T-helper 17 cell (primary cell): ENCODE results near the gene TMEM250. TPM values are rescaled to one million over a fixed set of nuclear protein-coding genes. Genes with fewer than 3 reads are reported as not detected.
A peak's percentile ranks its signal among the peaks of the same experiment; 100 is the strongest.

Source experiments
- ATAC-seq: fragments of 150-1000 bp; cut with Tn5 transposase; 2 replicates; pipeline ENCODE4 v1.10.0; 2021; ENCODE audit warnings: mild to moderate bottlenecking, moderate library complexity
- DNase-seq, 3 donors: peaks; one replicate each; pipeline versions ENCODE4 v3.0.0 to v3.0.0-alpha.2; 2020 to 2021
- H3K9me3 ChIP-seq: one replicate; pipeline ENCODE4 v1.7.0; 2013; ENCODE audit warnings: low read length, mild to moderate bottlenecking; ENCODE audit not compliant: control insufficient read depth, poor library complexity, severe bottlenecking
- H3K27ac Mint-ChIP-seq: one replicate; pipeline ENCODE4 v1.8.0; 2022; ENCODE audit warnings: mild to moderate bottlenecking, moderate library complexity, mixed read lengths
- H3K27me3 Mint-ChIP-seq: one replicate; pipeline ENCODE4 v1.8.0; 2022; ENCODE audit warnings: mixed read lengths
- H3K36me3 Mint-ChIP-seq: one replicate; pipeline ENCODE4 v1.8.0; 2022; ENCODE audit warnings: low read depth, mixed read lengths
- H3K4me1 Mint-ChIP-seq: one replicate; pipeline ENCODE4 v1.8.0; 2022; ENCODE audit warnings: mild to moderate bottlenecking, mixed read lengths
- H3K4me3 Mint-ChIP-seq: one replicate; pipeline ENCODE4 v1.8.0; 2022; ENCODE audit warnings: mild to moderate bottlenecking, moderate library complexity, mixed read lengths
- total RNA-seq, 4 donors: library from RNA in 2 of 4; stranded (reverse) in 2 of 4; gene quantifications; one replicate each; pipeline ENCODE4 v1.2.3 and lab custom pipeline; 2022 to 2026

Gene TMEM250
- total RNA-seq, 2 donors from 2014 or later, result 17.9 to 21.8 TPM

GRCh38 chr9:136133191-136133958 lies 14.7 kb upstream of the TMEM250 start:
- Mint-ChIP-seq H3K36me3 (peaks cover 3% of the 10 kb centered on the region), H3K27me3 (peaks cover 56% of the 10 kb centered on the region), H3K4me1 (peaks cover 7% of the 10 kb centered on the region), H3K4me3 (peak overlapping the region; percentile 90), H3K27ac (no peak overlapping the region)
- no peak for DNase-seq
- ATAC-seq, result peak; percentile 68
- no peaks in the 10 kb centered on the region for H3K9me3 ChIP-seq

DNA sequence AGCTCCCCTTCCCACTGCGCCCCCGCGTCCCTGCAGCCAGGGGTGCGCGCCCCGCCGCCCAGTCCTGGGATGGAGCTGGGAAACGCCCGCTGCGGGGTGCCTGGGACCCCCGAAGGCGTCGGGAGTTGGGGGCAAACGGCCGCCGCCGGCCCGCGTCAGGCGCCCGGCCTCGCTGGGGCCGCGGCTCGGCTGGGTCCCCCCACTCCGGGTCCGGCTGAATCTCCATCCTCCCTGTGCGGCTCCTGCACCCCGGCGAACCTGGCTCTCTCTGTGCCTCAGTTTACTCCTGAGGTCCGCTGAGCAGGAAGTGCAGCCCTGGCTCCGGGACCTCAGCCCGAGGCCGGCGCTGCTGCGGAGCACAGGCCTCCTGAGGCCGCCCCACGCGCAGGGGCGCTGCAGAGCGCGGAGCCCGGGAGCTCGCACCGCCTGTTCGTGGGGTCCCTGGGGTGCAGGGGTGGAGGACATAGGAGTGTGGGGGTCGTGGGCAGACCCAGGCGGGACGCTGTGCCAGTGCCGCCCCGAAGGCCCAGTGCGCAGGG lies 13.9 kb upstream of the TMEM250 start:
- ATAC-seq (peak; percentile 30), DNase-seq (no peak)
- H3K4me1 Mint-ChIP-seq, result peaks cover 7% of the 10 kb centered on the region
- no peak overlapping the region for H3K27ac Mint-ChIP-seq
- H3K9me3 ChIP-seq, result no peaks in the 10 kb centered on the region
- peaks cover 62% of the 10 kb centered on the region for H3K27me3 Mint-ChIP-seq
- peaks cover 4% of the 10 kb centered on the region for H3K36me3 Mint-ChIP-seq
- H3K4me3 Mint-ChIP-seq, result no peak overlapping the region

DNA sequence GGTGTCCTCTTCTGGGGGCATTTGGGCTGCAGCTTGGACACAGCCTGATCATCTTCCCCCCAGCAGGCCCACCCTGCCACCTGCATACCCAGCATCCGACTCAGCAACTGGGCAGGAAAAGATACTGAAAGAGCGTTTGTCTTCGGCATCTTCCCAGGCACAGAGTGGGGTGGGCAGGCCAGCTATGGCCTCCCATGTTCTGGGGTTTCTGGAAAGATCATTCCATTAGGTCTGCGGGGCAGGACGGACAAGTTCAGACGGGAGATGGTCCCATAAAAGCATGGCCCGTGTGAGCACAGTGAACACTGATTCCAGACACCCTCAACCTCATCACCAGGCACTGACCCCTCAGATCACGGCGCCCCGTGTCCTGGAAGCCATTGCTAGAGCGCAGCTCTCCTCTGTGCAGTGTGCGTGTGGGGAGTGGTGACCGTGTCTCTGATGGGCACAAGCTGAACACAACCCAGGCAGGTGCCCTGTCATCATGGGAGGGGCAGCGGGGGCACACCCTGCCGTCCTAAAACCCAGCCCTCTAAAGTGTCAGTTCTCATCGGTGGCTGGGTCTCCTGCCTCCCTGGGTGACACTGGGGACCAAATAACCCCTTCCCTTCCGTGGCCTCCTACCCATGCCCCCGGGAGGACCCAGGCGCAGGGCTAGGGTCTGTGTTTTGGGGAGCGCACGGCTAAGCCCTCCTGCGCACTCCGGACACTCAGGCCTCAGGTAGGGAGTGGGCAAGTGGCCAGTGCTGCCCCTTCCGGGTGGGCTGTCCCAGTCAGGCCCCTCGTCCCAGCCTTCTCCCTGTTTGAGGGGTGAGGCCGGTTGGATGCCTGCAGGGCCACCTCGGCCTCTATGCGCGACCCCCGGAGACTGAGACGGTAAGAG lies 13.2 kb upstream of the TMEM250 start:
- H3K9me3 ChIP-seq, result no peaks in the 10 kb centered on the region
- H3K4me1 Mint-ChIP-seq, result peaks cover 7% of the 10 kb centered on the region
- H3K36me3 Mint-ChIP-seq, result peaks cover 5% of the 10 kb centered on the region
- H3K27ac Mint-ChIP-seq, result no peak overlapping the region
- no peak overlapping the region for H3K4me3 Mint-ChIP-seq
- ATAC-seq (no peak), DNase-seq (no peak)
- H3K27me3 Mint-ChIP-seq, result peaks cover 61% of the 10 kb centered on the region

- H3K27me3 Mint-ChIP-seq, result peaks cover 57% of the 10 kb centered on the region
- no peaks in the 10 kb centered on the region for H3K9me3 ChIP-seq
- H3K27ac Mint-ChIP-seq, result no peak overlapping the region
- H3K4me1 Mint-ChIP-seq, result peaks cover 6% of the 10 kb centered on the region
- no peak for ATAC-seq
- H3K4me3 Mint-ChIP-seq, result no peak overlapping the region
- DNase-seq, result no peak
- H3K36me3 Mint-ChIP-seq, result peaks cover 5% of the 10 kb centered on the region
Observed at GRCh38 chr9:136129176-136129575, 10.5 kb upstream of the TMEM250 start.

DNA sequence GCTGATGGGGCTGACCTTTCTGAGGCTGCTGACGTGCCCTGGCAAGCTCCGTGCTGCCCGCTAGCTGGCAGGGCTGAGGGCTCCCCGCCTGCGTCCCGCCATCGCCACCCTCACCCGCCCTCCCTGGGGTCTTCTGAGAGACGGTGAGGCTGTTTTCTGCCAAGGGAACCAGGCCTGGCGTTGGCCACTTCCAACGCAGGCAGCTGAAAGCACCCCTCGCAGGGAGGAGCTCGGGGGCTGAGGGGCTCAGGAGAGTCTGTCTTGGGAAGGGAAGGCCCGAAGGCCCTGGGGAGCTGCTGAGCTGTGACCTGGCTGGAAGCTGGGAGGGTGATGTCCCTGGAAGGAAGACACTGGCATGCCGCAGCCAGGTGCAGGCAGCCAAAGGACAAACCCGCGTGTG lies 9.8 kb upstream of the TMEM250 start:
- no peak overlapping the region for H3K27ac Mint-ChIP-seq
- no peaks in the 10 kb centered on the region for H3K9me3 ChIP-seq
- H3K4me1 Mint-ChIP-seq, result peaks cover under 1% of the 10 kb centered on the region
- DNase-seq, result no peak
- no peak overlapping the region for H3K4me3 Mint-ChIP-seq
- peaks cover 50% of the 10 kb centered on the region for H3K27me3 Mint-ChIP-seq
- peaks cover 3% of the 10 kb centered on the region for H3K36me3 Mint-ChIP-seq
- no peak for ATAC-seq

- DNase-seq, result no peak
- Mint-ChIP-seq H3K27ac (no peak overlapping the region), H3K36me3 (peaks cover 2% of the 10 kb centered on the region), H3K4me1 (peaks cover 3% of the 10 kb centered on the region), H3K4me3 (no peak overlapping the region), H3K27me3 (peaks cover 50% of the 10 kb centered on the region)
- no peak for ATAC-seq
- H3K9me3 ChIP-seq, result no peaks in the 10 kb centered on the region
Observed at GRCh38 chr9:136127313-136127712, 8.6 kb upstream of the TMEM250 start.

DNA sequence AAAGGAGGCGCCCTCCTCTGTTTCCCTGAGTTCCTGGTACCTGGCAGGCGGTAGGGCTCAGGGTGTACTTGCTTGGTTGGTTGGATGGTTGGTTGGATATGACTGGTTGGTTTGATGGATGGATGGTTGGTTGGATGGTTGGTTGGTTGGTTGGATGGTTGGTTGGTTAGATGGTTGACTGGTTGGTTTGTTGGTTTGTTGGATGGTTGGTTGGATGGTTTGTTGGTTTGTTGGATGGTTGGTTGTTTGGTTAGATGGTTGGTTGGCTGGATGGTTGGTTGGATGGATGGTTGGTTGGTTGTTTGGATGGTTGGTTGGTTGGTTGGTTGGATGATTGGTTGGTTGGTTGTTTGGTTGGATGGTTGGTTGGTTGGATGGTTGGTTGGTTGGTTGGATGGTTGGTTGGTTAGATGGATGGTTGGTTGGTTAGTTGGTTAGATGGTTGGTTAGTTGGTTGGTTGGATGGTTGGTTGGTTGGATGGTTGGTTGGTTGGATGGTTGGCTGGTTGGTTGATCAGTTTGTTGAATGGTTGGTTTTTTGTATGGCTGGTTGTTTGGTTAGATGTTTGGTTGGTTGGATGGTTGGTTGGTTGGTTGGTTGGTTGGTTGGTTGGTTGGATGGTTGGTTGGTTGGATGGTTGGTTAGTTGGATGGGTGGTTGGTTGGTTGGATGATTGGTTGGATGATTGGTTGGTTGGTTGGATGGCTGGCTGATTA lies 6.5 kb upstream of the TMEM250 start:
- H3K9me3 ChIP-seq, result no peaks in the 10 kb centered on the region
- Mint-ChIP-seq H3K36me3 (peaks cover 2% of the 10 kb centered on the region), H3K4me1 (peaks cover 3% of the 10 kb centered on the region), H3K27me3 (peaks cover 33% of the 10 kb centered on the region), H3K4me3 (no peak overlapping the region), H3K27ac (no peak overlapping the region)
- no peak for ATAC-seq
- DNase-seq, result no peak

DNA sequence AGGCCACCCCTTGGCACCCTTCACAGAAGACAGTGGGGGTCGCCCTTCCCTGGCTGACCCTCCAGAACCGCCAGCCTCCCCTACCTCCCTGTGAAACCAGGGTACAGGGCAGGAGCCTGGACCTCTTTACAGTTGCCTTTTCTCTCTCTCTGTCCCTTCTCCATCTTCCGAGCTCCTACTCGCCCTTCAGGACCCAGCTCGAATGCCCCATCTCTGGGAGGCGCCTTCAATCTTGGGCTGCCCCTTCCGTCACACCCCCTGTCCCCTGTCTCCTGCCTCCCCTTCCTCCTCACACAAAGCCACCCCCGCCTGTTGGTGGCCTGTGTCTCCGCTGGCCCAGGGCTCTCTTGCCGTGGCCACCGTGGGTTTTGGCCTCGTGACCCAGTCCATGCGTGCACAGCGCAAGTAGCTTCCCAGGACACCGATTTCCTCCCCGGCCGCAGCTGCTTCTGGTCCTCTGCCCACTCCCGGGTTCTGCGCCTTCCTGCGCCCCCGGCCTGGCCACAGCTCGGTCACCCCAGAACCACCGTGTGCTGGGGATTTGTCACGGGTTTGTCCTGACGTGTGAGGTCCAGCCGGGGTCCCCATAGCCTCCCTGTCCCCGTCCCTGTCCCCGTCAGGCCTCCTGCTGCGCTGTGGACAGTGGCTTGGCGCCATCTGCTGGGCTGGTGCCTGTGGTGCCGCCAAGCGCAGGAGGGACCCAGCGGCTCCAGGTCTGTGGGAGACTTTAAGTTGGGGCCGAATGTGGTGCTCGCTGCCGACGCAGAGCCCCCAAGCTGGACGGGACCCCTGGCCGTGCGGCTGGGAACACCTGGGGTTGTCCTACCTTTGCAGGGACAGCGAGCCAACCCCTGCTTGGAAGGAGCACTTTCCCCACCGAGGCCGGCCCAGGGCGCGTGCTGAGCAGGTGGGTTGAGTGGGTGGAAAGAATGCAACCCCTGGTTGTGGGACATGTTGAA lies 4.0 kb upstream of the TMEM250 start:
- peaks cover 3% of the 10 kb centered on the region for H3K4me1 Mint-ChIP-seq
- H3K9me3 ChIP-seq, result no peaks in the 10 kb centered on the region
- H3K27me3 Mint-ChIP-seq, result peaks cover 16% of the 10 kb centered on the region
- H3K27ac Mint-ChIP-seq, result no peak overlapping the region
- DNase-seq (peak; percentile 62 to 76 (median 69)), ATAC-seq (peak; percentile 23)
- H3K36me3 Mint-ChIP-seq, result peaks cover 2% of the 10 kb centered on the region
- H3K4me3 Mint-ChIP-seq, result peak overlapping the region; percentile 47

- H3K9me3 ChIP-seq, result no peaks in the 10 kb centered on the region
- Mint-ChIP-seq H3K27ac (no peak overlapping the region), H3K36me3 (no peaks in the 10 kb centered on the region), H3K4me3 (no peak overlapping the region), H3K4me1 (peaks cover 3% of the 10 kb centered on the region), H3K27me3 (peaks cover 11% of the 10 kb centered on the region)
- ATAC-seq, result no peak
- DNase-seq, result no peak
Observed at GRCh38 chr9:136121801-136122200, 3.1 kb upstream of the TMEM250 start.

GRCh38 chr9:136120438-136120844 lies 1.8 kb upstream of the TMEM250 start:
- Mint-ChIP-seq H3K27ac (no peak overlapping the region), H3K4me1 (peaks cover 3% of the 10 kb centered on the region), H3K36me3 (no peaks in the 10 kb centered on the region), H3K4me3 (peak overlapping the region; percentile 62), H3K27me3 (peaks cover 8% of the 10 kb centered on the region)
- H3K9me3 ChIP-seq, result no peaks in the 10 kb centered on the region
- DNase-seq (no peak), ATAC-seq (no peak)

GRCh38 chr9:136119883-136120393 lies 1.3 kb upstream of the TMEM250 start:
- Mint-ChIP-seq H3K36me3 (no peaks in the 10 kb centered on the region), H3K27ac (no peak overlapping the region), H3K27me3 (peaks cover 3% of the 10 kb centered on the region), H3K4me1 (peaks cover 3% of the 10 kb centered on the region), H3K4me3 (peak overlapping the region; percentile 62)
- DNase-seq, result no peak
- no peaks in the 10 kb centered on the region for H3K9me3 ChIP-seq
- ATAC-seq, result no peak
